ENCODE results near the gene ANKRD40CL.
"Not testable (repeated sequence)": the region's sequence is repeated elsewhere in the genome, so short reads cannot be mapped to it uniquely, and the experiment has no call there.

ANKRD40CL gene

GRCh38 chr17:50767446-50767845 is at the start of gene ANKRD40CL:
Gene ANKRD40CL (minus strand): TSS chr17:50767518. CDS start chr17:50766913, 605 bp downstream.
- no peak for DNase-seq

GRCh38 chr17:50816271-50816670 is 49.0 kb upstream of the ANKRD40CL start:
- no peak for DNase-seq

- no peak for DNase-seq
These were observed 48.1 kb upstream of the ANKRD40CL start for GRCh38 chr17:50815400-50815799.

GRCh38 chr17:50813583-50813982 is 46.3 kb upstream of the ANKRD40CL start:
- no peak for DNase-seq

- DNase-seq = no peak
These were observed 41.6 kb upstream of the ANKRD40CL start for GRCh38 chr17:50808888-50809287.

GRCh38 chr17:50808413-50808812 is 41.1 kb upstream of the ANKRD40CL start:
- no peak for DNase-seq

GRCh38 chr17:50807675-50808074 is 40.4 kb upstream of the ANKRD40CL start:
- no peak for DNase-seq

- no peak for DNase-seq
These were observed 39.7 kb upstream of the ANKRD40CL start for GRCh38 chr17:50807009-50807408.

- DNase-seq = no peak
These were observed 38.9 kb upstream of the ANKRD40CL start for GRCh38 chr17:50806141-50806643.

- DNase-seq = no peak
These were observed 38.2 kb upstream of the ANKRD40CL start for GRCh38 chr17:50805486-50805885.

- not testable (repeated sequence) for DNase-seq
These were observed 37.6 kb upstream of the ANKRD40CL start for GRCh38 chr17:50804749-50805475.

GRCh38 chr17:50803676-50804075 is 36.4 kb upstream of the ANKRD40CL start:
- no peak for DNase-seq

GRCh38 chr17:50802609-50803571 is 35.6 kb upstream of the ANKRD40CL start:
- no peak for DNase-seq

GRCh38 chr17:50800196-50800700 is 32.9 kb upstream of the ANKRD40CL start:
- no peak for DNase-seq

GRCh38 chr17:50799582-50799981 is 32.3 kb upstream of the ANKRD40CL start:
- DNase-seq = no peak

- DNase-seq = no peak
These were observed 31.3 kb upstream of the ANKRD40CL start for GRCh38 chr17:50798424-50799288.

GRCh38 chr17:50797135-50797810 is 30.0 kb upstream of the ANKRD40CL start:
- no peak for DNase-seq

- DNase-seq = no peak
These were observed 27.0 kb upstream of the ANKRD40CL start for GRCh38 chr17:50794361-50794760.

- no peak for DNase-seq
These were observed 25.7 kb upstream of the ANKRD40CL start for GRCh38 chr17:50793007-50793406.

- no peak for DNase-seq
These were observed 24.8 kb upstream of the ANKRD40CL start for GRCh38 chr17:50792132-50792531.

GRCh38 chr17:50790618-50791017 is 23.3 kb upstream of the ANKRD40CL start:
- DNase-seq = no peak

- DNase-seq = peak; percentile 83
These were observed 19.8 kb upstream of the ANKRD40CL start for GRCh38 chr17:50787106-50787505.
